ENCODE data around the gene OCA2.

GRCh38 chr15:27864086-27864485 lies 235.0 kb downstream of the OCA2 start:
- no peak for TF ChIP-seq CTCF (IDR thresholded peaks at IDR 0.05)
- no peak for TF ChIP-seq POLR2A (IDR thresholded peaks at IDR 0.05)
- TF ChIP-seq POLR2AphosphoS5 (IDR thresholded peaks at IDR 0.05): no peak
- no peak for TF ChIP-seq EP300 (IDR thresholded peaks at IDR 0.05)
